GM18858 (cell line): Measurements from ENCODE around the gene FBLN2.
"Not testable (repeated sequence)": the region's sequence is repeated elsewhere in the genome, so short reads cannot be mapped to it uniquely, and the experiment has no call there.

Experiments used
- ATAC-seq: cut with Tn5 transposase; IDR thresholded peaks from one replicate; pipeline ENCODE4 v1.9.1; 2021; ENCODE audit not compliant: unreplicated experiment

FBLN2 gene

DNA sequence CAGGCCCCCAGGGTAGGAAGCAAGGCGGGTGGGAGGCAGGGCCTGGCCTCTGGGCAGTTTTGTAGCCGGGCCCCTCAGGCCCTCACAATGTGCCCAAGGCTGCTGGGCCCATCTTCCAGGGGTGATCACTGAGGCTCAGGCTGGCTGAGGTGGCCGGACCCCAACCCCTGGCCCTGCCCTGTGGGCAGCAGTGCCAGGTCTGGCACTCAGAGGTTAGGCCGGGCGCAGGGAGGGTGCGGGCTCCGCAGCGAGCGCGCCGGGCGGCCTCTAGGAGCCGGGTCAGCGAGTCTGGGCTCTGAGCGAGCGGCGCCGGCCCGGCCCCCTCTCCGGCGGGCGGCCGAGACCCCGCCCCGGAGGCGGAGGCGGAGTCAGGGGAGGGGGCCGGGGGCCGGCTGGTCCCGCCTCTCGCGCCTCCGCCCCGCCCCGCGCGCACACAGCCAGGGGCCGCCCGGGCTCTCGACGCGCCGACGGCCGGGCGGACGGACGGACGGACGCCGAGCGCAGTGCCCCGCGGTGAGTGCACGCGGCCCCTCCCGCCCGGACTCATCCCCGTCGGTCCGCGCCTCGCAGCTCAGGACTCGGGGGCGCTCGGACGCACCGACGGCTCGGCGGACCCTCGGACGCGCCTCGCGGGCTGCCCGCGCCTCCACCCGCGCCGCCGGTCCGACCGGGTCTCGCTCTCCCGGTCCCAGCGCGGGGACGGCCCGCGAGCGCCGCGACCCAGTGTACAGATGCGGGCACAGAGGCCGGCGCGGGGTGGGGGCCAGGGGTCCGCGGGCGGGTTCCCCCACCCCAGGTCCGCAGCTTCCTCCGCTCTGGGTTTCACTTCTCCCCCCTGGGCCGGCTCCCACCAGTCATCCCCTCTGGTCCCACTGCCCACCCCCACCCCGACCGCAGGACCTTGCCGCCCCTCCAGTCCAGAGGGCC lies at the start of gene FBLN2:
FBLN2 (plus strand) TSS at position 430 of the 927 bp plus-strand sequence. CDS start 21,231 bp downstream, outside the sequence.
- no peak for ATAC-seq

DNA sequence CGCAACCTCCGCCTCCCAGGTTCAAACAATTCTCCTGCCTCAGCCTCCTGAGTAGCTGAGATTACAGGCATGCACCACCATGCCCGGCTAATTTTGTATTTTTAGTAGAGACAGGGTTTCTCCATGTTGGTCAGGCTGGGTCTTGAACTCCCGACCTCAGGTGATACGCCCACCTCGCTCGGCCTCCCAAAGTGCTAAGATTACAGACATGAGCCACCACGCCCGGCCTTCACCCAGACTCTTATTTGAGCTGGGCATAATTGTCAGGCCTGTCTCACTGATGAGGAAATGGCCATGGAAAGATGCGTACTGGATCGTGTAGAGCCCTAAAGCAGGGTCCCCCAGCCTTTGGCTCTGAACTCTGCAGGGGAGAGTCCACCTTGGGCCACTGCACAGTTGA lies 49.7 kb upstream of the FBLN2 start:
- not testable (repeated sequence) for ATAC-seq

DNA sequence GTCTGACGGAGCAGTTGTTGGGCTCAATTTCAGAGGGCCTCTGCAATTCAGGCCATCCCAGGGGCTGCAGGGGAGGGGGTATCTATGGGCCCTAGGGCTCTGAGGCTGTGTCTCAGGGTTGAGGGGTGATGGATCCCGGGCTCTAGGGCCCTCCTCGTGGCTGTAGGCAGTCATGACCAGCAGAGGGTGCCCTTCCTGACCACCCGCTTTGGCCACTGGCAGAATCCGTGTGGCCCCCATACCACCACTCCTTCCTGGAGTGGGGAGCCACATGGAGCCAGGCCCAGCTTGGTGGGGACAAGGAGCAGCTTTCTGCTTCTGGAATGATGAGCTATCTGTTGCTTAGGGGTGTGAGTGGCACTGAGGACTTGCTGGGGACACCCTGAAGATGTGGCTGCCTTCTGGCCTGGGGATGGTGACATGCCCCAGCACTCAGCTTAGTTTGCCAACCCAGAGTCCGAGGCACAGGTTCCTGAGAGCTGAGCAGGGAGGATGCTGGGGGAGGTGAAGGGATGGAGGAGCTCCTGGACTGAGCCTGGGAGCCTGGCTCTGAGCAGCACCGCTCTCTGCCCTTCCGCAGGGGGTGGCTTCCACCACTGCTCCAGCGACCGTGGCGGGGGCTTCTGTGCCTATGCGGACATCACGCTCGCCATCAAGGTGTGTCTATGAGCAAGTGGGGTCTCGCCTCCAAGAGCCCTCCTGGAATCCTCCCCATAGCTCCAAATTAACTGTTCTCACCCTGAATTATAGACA lies 48.6 kb upstream of the FBLN2 start:
- no peak for ATAC-seq

DNA sequence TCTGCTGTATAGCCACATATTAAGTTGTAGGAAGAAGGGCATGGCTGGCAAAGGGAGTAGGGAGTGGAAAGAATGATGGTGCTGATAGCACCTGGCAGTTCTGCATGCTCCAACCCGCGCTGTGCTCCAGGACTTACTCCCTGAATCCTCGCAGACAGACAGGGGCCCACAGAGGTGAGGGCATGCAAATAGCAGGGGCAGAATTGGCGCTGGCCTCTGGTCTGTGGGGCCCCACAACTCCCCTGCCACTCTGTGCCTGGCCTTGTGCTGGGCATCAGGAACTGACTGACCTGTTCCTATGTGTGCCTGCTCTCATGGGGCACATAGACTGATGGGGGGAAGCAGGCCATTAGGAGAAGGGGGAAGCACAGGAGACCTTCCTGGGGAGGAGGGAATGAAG lies 47.9 kb upstream of the FBLN2 start:
- no peak for ATAC-seq

DNA sequence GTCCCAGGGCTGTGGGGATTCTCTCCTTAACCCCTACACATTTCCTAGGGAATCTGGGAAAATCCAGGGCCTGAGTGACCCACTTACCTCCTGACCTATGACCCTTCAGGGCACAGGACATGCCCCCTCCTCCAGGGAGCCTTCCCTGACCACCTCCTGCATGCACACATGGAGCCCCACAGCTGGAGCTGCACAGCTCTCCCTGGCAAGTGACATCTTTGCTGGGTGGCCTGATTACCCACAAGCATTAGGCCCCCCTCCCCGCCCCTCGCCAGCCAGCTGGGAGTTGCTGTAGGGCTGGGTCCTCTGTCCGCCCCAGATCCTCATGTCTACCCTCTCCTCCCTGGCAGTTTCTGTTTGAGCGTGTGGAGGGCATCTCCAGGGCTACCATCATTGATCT lies 47.4 kb upstream of the FBLN2 start:
- no peak for ATAC-seq

DNA sequence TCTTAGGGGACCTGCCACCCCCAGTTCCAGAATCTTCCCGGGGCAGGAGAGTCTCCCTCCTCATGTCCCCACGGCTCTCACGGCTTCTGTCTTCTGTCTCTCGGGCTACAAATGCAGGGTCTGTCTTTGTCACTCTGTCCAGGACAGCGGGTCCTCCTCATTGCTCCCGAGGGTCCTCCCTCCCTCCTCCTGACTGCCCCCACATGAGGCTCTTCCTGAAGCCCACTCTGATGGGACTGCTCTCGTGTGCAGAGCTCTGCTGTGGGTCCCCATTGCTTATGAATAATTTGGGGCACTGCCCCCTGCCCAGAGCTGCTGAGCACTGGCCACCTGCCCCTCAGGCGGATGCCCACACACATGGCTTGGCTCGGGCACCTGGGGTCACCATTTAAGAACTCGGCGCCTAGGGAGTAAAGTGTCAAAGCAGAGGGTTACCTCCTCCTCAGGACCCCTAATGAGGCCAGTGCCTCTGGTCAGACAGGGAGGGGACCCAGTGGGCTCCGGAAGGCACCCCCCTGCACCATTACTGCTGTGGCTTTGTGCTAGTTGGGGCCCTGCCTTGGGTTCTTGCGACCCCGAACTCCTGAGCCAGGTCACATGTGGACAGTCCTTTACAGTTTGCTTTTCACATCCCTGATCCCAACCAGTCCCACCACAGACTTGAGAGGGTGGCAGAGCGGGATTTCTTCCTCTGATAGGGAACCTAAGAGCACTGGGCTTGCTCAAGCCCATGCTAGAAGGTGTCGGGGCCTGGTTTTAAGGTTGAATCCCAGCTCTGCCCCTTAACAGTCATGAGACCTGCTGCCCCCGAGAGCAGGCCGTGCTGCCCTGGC lies 46.8 kb upstream of the FBLN2 start:
- ATAC-seq, result no peak

DNA sequence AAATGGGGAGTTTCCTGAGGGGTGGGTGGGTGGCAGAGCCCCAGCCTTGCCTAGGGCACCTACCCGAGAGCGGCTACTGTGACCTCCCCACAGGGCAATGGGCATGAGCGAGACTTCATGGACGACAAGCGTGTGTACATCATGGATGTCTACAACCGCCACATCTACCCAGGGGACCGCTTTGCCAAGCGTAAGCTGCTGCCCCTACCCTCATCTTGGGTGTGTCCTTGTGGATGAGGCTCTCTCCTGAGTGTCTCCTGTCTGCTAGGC lies 46.2 kb upstream of the FBLN2 start:
- ATAC-seq, result no peak

DNA sequence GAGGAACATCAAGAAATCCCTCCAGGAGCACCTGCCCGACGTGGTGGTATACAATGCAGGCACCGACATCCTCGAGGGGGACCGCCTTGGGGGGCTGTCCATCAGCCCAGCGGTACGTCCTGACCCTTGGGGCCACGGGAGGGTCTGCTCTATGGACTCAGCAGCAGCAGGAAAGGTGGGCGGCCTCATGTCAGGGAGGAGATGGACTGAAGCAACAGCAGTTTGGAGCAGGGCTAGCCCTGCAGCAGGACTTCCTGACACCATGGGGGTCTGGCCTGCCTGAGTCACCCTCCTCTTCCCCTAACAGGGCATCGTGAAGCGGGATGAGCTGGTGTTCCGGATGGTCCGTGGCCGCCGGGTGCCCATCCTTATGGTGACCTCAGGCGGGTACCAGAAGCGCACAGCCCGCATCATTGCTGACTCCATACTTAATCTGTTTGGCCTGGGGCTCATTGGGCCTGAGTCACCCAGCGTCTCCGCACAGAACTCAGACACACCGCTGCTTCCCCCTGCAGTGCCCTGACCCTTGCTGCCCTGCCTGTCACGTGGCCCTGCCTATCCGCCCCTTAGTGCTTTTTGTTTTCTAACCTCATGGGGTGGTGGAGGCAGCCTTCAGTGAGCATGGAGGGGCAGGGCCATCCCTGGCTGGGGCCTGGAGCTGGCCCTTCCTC lies 44.6 kb upstream of the FBLN2 start:
- ATAC-seq, result no peak

DNA sequence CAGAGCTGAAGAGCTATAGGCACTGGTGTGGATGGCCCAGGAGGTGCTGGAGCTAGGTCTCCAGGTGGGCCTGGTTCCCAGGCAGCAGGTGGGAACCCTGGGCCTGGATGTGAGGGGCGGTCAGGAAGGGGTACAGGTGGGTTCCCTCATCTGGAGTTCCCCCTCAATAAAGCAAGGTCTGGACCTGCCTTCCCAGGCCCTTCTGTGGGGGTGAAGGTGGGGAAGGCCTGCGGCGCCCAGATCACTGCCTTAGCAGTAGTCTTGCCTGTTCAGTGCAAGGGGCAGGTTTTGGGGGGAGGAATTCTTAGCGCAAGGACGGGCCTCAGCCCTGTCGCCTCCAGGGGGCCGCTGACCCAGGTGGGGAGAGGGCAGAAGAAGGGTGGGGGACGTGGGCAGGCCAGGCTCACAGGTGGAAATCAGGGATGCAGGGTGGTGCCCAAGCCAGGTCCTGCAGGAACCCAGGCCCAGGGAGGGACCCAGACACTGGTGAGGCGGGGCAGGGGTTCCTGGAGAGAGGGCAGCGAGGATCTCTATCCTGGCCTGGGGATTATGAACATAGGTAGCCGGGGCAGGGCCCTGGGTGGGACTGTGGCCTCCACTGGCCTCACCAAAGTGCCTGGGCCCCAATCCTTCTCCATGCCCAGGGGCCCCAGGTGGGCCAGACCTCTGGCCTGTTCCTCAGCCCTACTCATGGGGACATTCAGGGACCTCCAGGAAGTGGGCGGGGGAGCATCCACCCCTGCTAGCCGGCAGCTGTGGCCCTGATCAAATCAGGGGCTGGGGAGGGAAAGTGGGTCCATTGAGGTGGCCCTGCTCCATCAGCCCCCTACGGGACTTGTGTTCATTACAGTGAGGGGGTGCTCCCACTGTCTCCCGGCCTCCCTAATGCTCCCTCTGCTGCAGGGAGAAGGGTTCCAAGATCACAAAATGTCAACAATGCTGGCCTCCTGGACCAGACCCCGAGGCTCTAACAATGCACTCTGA lies 43.5 kb upstream of the FBLN2 start:
- no peak for ATAC-seq

DNA sequence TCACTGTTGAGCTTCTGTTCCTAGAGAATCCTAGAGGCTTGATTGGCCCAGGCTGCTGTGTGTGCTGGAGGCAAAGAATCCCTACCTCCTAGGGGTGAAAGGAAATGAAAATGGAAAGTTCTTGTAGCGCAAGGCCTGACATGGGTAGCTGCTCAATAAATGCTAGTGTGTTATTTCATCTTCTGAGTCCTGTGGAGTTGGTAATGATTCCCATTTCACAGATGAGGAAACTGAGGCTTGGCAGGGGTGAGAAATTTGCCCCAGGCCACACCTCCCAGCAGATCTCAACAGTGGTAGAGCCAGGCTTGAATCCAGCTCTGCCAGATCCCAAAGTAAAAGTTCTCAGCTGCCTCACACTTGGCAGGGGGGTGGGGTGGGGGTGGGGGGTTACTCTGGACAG lies 42.7 kb upstream of the FBLN2 start:
- no peak for ATAC-seq

DNA sequence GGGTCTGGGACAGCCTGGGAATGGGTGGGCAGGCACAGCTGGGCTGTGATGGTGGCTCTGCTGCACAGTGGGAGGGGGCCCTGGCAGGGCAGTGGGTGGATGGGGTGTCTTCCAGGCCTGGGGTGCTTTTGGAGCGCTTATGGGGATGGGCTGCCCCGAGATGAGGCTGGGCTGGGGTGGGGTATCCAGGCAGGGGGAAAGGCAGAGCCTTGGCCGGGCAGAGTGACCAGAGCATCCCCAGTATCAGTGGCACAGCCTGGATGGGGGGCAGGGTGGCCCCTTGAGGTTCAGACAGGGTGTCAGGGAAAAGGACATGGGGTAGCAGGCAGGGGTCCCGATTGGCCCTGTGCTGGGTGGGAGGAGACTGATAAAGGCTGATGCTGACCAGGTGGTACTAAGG lies 42.2 kb upstream of the FBLN2 start:
- ATAC-seq, result no peak

DNA sequence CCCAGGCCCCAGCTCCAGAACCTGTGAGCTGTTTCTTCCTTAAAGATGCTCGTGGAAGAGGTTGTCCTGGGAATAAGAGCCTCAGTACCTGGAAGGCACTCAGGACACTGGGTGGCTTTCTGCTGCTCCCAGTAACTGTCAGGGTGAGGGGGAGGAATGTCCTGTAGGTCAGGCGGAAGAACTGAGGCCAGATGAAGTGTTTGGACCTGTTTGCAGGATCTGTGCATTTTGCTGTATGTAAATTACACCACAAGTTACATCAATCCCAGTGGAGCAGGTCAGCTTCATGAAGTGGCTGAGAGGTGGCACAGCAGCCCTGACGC lies 41.7 kb upstream of the FBLN2 start:
- ATAC-seq, result no peak

DNA sequence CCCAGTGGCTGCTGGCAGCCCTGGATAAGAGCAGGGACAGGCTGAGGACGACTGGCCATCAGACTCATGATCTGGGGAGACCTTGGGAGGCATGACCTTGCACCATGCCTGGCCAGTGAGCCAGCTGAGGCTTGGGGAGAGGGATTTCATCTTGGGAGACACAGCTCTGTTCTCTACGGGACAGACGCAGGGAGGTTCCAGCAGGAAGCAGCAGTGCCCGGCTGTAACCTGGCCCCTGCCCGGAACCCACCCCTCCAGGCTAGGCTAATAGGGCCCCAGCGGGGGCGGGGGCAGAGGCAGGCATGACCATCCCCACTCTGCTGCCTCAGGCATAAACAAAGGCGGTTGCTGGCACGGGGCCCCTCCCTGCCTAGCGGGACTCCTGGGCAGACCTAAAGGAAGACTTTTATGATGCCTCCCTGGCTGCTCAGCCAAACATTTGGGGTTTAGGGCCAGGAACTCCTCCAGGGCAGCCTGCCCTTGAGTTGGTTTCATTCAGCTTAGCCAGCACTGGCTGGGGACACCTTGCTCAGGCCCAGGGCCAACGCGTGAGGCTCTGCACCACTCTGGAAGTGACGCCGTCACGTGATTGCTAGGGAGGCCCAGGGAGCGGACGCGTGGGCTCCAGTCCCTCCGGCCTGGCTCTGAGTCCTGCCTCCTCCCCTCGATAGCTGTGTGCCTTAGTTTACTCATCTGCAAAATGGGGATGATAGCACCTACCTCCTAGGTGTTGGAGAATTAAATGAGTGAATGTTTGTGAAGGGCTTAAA lies 41.2 kb upstream of the FBLN2 start:
- ATAC-seq, result no peak

DNA sequence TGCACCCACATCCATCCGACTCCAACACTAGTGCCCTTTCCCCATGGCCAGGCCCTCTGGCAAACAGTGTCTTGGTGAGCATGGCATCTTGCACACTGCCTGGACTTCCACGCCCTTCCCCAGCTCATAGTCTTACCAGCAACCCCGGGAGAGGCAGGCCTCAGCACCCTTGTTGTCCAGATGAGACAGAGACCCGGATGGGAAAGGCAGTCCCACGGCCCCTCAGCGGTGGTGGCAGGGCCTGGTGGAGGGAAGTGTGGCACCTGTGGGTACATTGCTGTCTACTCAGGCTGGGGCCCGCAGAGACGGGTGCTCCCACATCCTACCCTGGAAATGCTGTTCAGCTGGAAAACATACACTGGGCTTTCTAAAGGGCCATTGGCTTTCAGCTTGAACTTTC lies 40.4 kb upstream of the FBLN2 start:
- no peak for ATAC-seq

DNA sequence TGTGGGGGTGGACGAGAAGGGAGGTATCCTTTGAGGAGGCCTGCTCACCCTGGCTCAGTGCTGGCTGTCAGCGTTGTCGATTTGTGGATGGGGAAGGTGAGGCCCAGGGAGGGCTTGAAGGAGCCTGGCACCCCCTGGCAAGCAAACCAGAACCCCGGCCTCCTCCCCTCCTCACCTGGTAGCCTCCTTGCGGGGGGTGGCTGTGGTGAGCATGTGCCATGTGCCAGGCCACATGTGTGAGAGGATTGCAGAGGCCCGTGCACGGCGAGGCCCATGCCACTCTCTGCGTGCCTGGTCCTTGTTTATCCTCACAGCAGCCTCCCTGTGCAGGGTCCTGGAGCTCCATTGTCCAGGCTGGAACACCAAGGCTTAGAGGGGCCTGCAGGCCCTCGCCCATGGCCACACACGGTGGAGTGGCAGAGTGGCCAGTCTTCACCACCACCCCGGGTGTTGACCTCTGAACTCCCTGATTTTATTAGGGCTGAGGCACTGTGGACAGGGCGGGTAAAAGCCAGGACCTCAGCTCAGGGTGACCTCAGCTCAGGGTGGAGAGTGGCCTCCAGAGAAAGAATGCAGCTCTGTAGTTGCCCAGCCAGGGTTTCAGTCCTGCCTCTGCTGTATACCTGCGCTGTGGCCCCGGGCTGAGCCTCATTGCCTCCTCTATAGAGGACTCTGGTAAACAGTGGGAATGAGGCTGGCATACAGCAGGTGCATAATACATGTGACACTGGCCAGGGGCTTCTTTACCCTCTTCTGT lies 39.7 kb upstream of the FBLN2 start:
- ATAC-seq, result no peak

DNA sequence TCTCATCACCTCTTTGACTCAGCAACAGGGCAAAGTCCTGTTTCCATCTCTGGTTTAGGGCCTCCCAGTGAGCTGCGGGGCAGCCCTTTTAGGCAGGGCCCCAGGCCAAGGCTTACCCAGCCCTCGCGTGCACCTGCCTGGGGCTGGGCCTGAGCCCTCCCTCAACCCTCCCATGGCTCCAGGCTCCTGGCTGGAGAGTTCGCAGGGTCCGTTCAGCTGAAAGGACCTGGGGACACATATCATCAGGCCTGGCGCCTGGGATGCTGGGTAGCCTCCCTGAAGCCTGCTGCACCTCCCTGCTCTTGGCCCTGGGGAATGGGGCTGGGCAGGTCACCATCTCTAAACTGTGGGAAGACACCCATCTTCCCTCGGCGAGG lies 39.1 kb upstream of the FBLN2 start:
- no peak for ATAC-seq

DNA sequence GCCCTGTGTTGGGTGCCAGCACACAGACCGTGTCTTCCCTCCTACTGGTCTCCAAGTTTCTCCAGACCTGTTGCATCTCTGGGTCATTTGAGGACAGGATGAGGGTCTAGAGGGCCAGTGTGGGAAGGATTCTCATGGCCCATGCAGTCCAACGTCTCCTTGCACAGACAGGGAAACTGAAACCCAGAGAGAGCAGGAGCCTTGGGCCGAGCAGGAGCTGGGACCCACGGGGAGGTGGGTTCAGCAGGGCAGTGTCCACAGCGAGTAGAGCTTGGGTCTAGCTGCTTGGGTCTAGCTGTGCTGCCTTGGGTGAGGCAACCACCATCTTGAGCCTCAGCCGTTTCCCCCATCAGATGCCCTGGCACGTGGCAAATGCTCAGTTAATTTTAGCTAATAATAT lies 36.5 kb upstream of the FBLN2 start:
- ATAC-seq, result no peak

DNA sequence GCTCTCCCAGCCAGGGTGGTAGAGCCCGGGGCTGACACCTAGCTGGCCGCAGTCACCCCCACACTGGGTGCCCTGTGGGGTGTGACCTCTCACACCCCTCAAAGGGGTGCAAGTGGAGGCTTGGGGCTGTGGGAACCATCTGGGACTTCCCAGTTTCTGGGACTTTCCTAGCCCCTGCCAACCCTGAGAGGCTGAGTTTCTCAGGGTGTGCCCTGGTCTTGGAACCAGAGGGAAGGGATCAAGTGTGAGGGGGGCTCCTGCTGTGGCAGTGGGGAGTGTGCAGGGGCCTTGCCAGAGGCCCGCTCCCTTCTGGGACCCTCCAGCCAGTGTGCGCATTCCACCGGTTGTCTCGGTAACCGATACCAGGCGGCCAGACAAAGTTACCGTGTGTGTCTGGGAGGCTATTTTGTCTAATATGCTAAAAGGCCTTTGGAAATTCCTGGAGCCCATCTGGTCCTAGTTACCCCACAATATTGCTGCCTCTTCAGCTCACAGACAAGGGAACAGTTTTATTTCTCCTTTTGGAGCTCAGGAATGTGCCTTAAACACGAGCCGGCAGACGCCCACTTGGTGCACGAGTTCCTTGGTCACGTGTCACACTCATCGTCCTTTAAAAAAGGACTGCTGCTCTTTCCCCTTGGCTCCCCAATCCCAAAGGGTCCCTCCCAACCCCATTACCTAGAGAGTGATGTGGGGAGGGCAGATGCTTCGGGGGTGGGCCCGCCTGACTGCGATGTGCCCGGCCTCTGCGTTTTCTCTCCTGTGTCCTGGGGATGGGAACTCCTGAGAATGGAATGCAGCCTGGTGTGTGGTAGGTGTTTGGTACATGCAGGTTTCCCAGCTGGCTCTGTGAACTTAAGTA lies 35.6 kb upstream of the FBLN2 start:
- no peak for ATAC-seq
